Stomach smooth muscle (tissue), 2 donors: Measurements from ENCODE around the gene P4HB.

Source experiments
- H3K27ac ChIP-seq: one replicate; pipeline ENCODE4 v1.7.0; 2013; ENCODE audit warnings: mild to moderate bottlenecking, low read length, inconsistent platforms
- H3K27me3 ChIP-seq, 2 donors: one replicate each; pipeline ENCODE4 v1.7.0; 2013; ENCODE audit warnings: low read length in 2 of 2; ENCODE audit not compliant: insufficient read depth in 2 of 2, control insufficient read depth in 1 of 2
- H3K36me3 ChIP-seq, 2 donors: one replicate each; pipeline ENCODE4 v1.7.0; 2013; ENCODE audit warnings: low read length in 2 of 2; ENCODE audit not compliant: control insufficient read depth in 2 of 2, insufficient read depth in 2 of 2
- H3K4me1 ChIP-seq: one replicate; pipeline ENCODE4 v1.7.0; 2013; ENCODE audit warnings: low read length; ENCODE audit not compliant: control insufficient read depth, insufficient read depth
- H3K4me3 ChIP-seq, 2 donors: one replicate each; pipeline ENCODE4 v1.7.0; 2013; ENCODE audit warnings: low read length in 2 of 2
- H3K9ac ChIP-seq, 2 donors: one replicate each; pipeline ENCODE4 v1.7.0; 2013; ENCODE audit warnings: low read length in 2 of 2, mild to moderate bottlenecking in 1 of 2
- H3K9me3 ChIP-seq, 2 donors: one replicate each; pipeline ENCODE4 v1.7.0; 2013; ENCODE audit warnings: low read length in 2 of 2; ENCODE audit not compliant: control insufficient read depth in 2 of 2
- donor health status: healthy.
- donor health status: Pancreatic carcinoma.

Gene P4HB

GRCh38 chr17:81812571-81813370, 47.6 kb downstream of the P4HB start:
- Histone ChIP-seq H3K4me1 (no peaks in the 10 kb centered on the region), H3K36me3 (no peaks in the 10 kb centered on the region), H3K27ac (no peak overlapping the region), H3K9ac (no peak overlapping the region), H3K27me3 (peaks cover 21 to 32% of the 10 kb centered on the region in 2 donors), H3K4me3 (no peak overlapping the region), H3K9me3 (no peaks in the 10 kb centered on the region)

- H3K27me3 ChIP-seq: peaks cover 27 to 35% of the 10 kb centered on the region in 2 donors
- no peaks in the 10 kb centered on the region for H3K36me3 ChIP-seq
- no peaks in the 10 kb centered on the region for H3K4me1 ChIP-seq
- H3K27ac ChIP-seq: no peak overlapping the region
- no peak overlapping the region for H3K9ac ChIP-seq
- no peaks in the 10 kb centered on the region for H3K9me3 ChIP-seq
- no peak overlapping the region for H3K4me3 ChIP-seq
These were observed 48.4 kb downstream of the P4HB start for GRCh38 chr17:81811705-81812570.

- no peaks in the 10 kb centered on the region for H3K4me1 ChIP-seq
- H3K27ac ChIP-seq: no peak overlapping the region
- H3K9ac ChIP-seq: no peak overlapping the region
- no peaks in the 10 kb centered on the region for H3K36me3 ChIP-seq
- no peak overlapping the region for H3K4me3 ChIP-seq
- no peaks in the 10 kb centered on the region for H3K9me3 ChIP-seq
- peaks cover 32 to 38% of the 10 kb centered on the region in 2 donors for H3K27me3 ChIP-seq
These were observed 49.2 kb downstream of the P4HB start for GRCh38 chr17:81810892-81811704.

GRCh38 chr17:81810476-81810875, 49.9 kb downstream of the P4HB start:
- Histone ChIP-seq H3K4me1 (no peaks in the 10 kb centered on the region), H3K27me3 (peaks cover 37 to 39% of the 10 kb centered on the region in 2 donors), H3K9me3 (no peaks in the 10 kb centered on the region), H3K4me3 (no peak overlapping the region), H3K9ac (no peak overlapping the region), H3K36me3 (no peaks in the 10 kb centered on the region), H3K27ac (no peak overlapping the region)

GRCh38 chr17:81809556-81809998, 50.8 kb downstream of the P4HB start:
- Histone ChIP-seq H3K9ac (no peak overlapping the region), H3K36me3 (no peaks in the 10 kb centered on the region), H3K4me1 (no peaks in the 10 kb centered on the region), H3K27me3 (peaks cover 39 to 43% of the 10 kb centered on the region in 2 donors), H3K4me3 (no peak overlapping the region), H3K9me3 (no peaks in the 10 kb centered on the region), H3K27ac (no peak overlapping the region)

GRCh38 chr17:81808778-81809555, 51.4 kb downstream of the P4HB start:
- H3K9ac ChIP-seq: no peak overlapping the region
- H3K27ac ChIP-seq: no peak overlapping the region
- H3K4me1 ChIP-seq: peaks cover 3% of the 10 kb centered on the region
- H3K9me3 ChIP-seq: no peaks in the 10 kb centered on the region
- no peaks in the 10 kb centered on the region for H3K36me3 ChIP-seq
- no peak overlapping the region for H3K4me3 ChIP-seq
- H3K27me3 ChIP-seq: peaks cover 39 to 50% of the 10 kb centered on the region in 2 donors

- Histone ChIP-seq H3K9ac (no peak overlapping the region), H3K36me3 (no peaks in the 10 kb centered on the region), H3K4me1 (peaks cover 9% of the 10 kb centered on the region), H3K4me3 (no peak overlapping the region), H3K9me3 (no peaks in the 10 kb centered on the region), H3K27ac (no peak overlapping the region), H3K27me3 (peaks cover 38 to 61% of the 10 kb centered on the region in 2 donors)
These were observed 52.5 kb downstream of the P4HB start for GRCh38 chr17:81807839-81808238.

- Histone ChIP-seq H3K9ac (no peak overlapping the region), H3K27me3 (peaks cover 42 to 65% of the 10 kb centered on the region in 2 donors), H3K27ac (no peak overlapping the region), H3K9me3 (no peaks in the 10 kb centered on the region), H3K4me3 (no peak overlapping the region), H3K36me3 (no peaks in the 10 kb centered on the region), H3K4me1 (peaks cover 9% of the 10 kb centered on the region)
These were observed 53.1 kb downstream of the P4HB start for GRCh38 chr17:81807210-81807719.

- H3K27ac ChIP-seq: no peak overlapping the region
- H3K9me3 ChIP-seq: no peaks in the 10 kb centered on the region
- H3K36me3 ChIP-seq: no peaks in the 10 kb centered on the region
- peaks cover 45 to 68% of the 10 kb centered on the region in 2 donors for H3K27me3 ChIP-seq
- H3K4me3 ChIP-seq: no peak overlapping the region
- no peak overlapping the region for H3K9ac ChIP-seq
- H3K4me1 ChIP-seq: peaks cover 9% of the 10 kb centered on the region
These were observed 53.7 kb downstream of the P4HB start for GRCh38 chr17:81806461-81807209.
